ENCODE measurements around the gene EGLN1. TPM values are rescaled to one million over a fixed set of nuclear protein-coding genes. Genes with fewer than 3 reads are reported as not detected.

The EGLN1 gene
- total and polyA plus RNA-seq, 10 of the 15 experiments (the other 5 are each of a cell fraction or from before 2014, with no cell fraction given) = 2.4 to 46.6 (median 8.7) TPM

- ATAC-seq (no peak), DNase-seq (ENCODE audit: low read depth, low spot score) (no peak), FAIRE-seq (no peak)
- H3K27me3 ChIP-seq (replicated peaks in 1 of 2; ENCODE audit: control insufficient read depth in 2 of 2, insufficient read depth in 2 of 2, low read length in 1 of 2) = no peaks in the 10 kb centered on the region
- SMC1A ChIA-PET (ENCODE audit: uncharacterized antibody, unreplicated experiment) = interaction anchor here (1.4 to 2.0 kb wide), 2 partner anchors 11 to 33 kb away, joined by 4 to 9 read pairs; no protein-coding TSS in a partner anchor
- no peaks in the 10 kb centered on the region for H3K36me3 ChIP-seq (ENCODE audit: control insufficient read depth in 2 of 2, insufficient read depth in 2 of 2, low read length in 1 of 2)
- H3K9me3 ChIP-seq (replicated peaks; ENCODE audit: control insufficient read depth, insufficient read depth, low read length) = no peaks in the 10 kb centered on the region
- H3K4me1 ChIP-seq (ENCODE audit: control insufficient read depth, insufficient read depth, low read length) = no peaks in the 10 kb centered on the region
- CTCF ChIA-PET = interaction anchor here (1.0 kb wide), 1 partner anchor 12 kb away, joined by 4 read pairs; no protein-coding TSS in a partner anchor
- H3K79me2 ChIP-seq (ENCODE audit: control insufficient read depth, insufficient read depth, low read length) = peaks cover 40% of the 10 kb centered on the region
- no peak for TF ChIP-seq LARP7 (IDR thresholded peaks at IDR 0.05)
- no peak for TF ChIP-seq SIX5 (IDR thresholded peaks at IDR 0.05; ENCODE audit: low read depth, low read length, severe bottlenecking)
- no peak for TF ChIP-seq RCOR1 (conservative IDR thresholded peaks at IDR 0.05; ENCODE audit: low read depth, low read length)
- TF ChIP-seq BCLAF1 (IDR thresholded peaks at IDR 0.05) = no peak
- H3K4me2 ChIP-seq (ENCODE audit: control insufficient read depth, insufficient read depth) = no peak overlapping the region
- intact Hi-C loops (cut with micrococcal nuclease; ENCODE audit: unreplicated experiment) = no loop called here
- no peak overlapping the region for H3K4me3 ChIP-seq
- POLR2A ChIA-PET = no interaction called here
- peaks cover 2% of the 10 kb centered on the region; the same call in 1 of the 2 replicates for H4K20me1 ChIP-seq (ENCODE audit: control insufficient read depth, insufficient read depth)
- RAD21 ChIA-PET (ENCODE audit: unreplicated experiment) = no interaction called here
- H2AFZ ChIP-seq (ENCODE audit: control insufficient read depth, low read depth, low read length) = no peak overlapping the region
- no TSS peak for BruUV-seq (replicated peaks)
- no peak overlapping the region for H3K9ac ChIP-seq (ENCODE audit: control insufficient read depth, insufficient read depth, low read length)
- no peak overlapping the region for H3K27ac ChIP-seq (ENCODE audit: control insufficient read depth, insufficient read depth)
- in situ Hi-C loops (cut with MboI) = no loop called here
These were observed 35.6 kb downstream of the EGLN1 start for GRCh38 chr1:231386466-231386865.

GRCh38 chr1:231385416-231385748, 36.7 kb downstream of the EGLN1 start:
- CTCF ChIA-PET = no interaction called here
- Histone ChIP-seq H3K4me2 (ENCODE audit: control insufficient read depth, insufficient read depth) (no peak overlapping the region), H4K20me1 (ENCODE audit: control insufficient read depth, insufficient read depth) (peaks cover 2% of the 10 kb centered on the region; the same call in 1 of the 2 replicates)

More at GRCh38 chr1:231385416-231385748, 36.7 kb downstream of the EGLN1 start:
- ATAC-seq (no peak), DNase-seq (ENCODE audit: low read depth, low spot score) (no peak), FAIRE-seq (no peak)
- SMC1A ChIA-PET (ENCODE audit: uncharacterized antibody, unreplicated experiment) = interaction anchor here (1.4 to 2.0 kb wide), 2 partner anchors 10 to 34 kb away, joined by 4 to 9 read pairs; no protein-coding TSS in a partner anchor
- TF ChIP-seq SMAD5 (IDR thresholded peaks at IDR 0.05; ENCODE audit: low read depth) (no peak), CREM (IDR thresholded peaks at IDR 0.05; ENCODE audit: low read depth) (no peak), NR2C1 (IDR thresholded peaks at IDR 0.05) (no peak), PBX3 (IDR thresholded peaks at IDR 0.05; ENCODE audit: insufficient replicate concordance, low read depth, low read length) (no peak), POU2F2 (IDR thresholded peaks at IDR 0.05; ENCODE audit: borderline replicate concordance, low read depth, low read length) (no peak), CBFB (IDR thresholded peaks at IDR 0.05; ENCODE audit: low read depth) (no peak), RELB (IDR thresholded peaks at IDR 0.05; ENCODE audit: low read depth) (no peak), TCF12 (IDR thresholded peaks at IDR 0.05; ENCODE audit: low read depth, low read length) (no peak)
- in situ Hi-C loops (cut with MboI) = no loop called here
- Histone ChIP-seq H2AFZ (ENCODE audit: control insufficient read depth, low read depth, low read length) (no peak overlapping the region), H3K4me1 (ENCODE audit: control insufficient read depth, insufficient read depth, low read length) (no peaks in the 10 kb centered on the region), H3K27me3 (replicated peaks in 1 of 2; ENCODE audit: control insufficient read depth in 2 of 2, insufficient read depth in 2 of 2, low read length in 1 of 2) (no peaks in the 10 kb centered on the region), H3K27ac (ENCODE audit: control insufficient read depth, insufficient read depth) (no peak overlapping the region), H3K9ac (ENCODE audit: control insufficient read depth, insufficient read depth, low read length) (no peak overlapping the region), H3K79me2 (ENCODE audit: control insufficient read depth, insufficient read depth, low read length) (peaks cover 37% of the 10 kb centered on the region), H3K36me3 (ENCODE audit: control insufficient read depth in 2 of 2, insufficient read depth in 2 of 2, low read length in 1 of 2) (no peaks in the 10 kb centered on the region), H3K4me3 (no peak overlapping the region), H3K9me3 (replicated peaks; ENCODE audit: control insufficient read depth, insufficient read depth, low read length) (no peaks in the 10 kb centered on the region)
- intact Hi-C loops (cut with micrococcal nuclease; ENCODE audit: unreplicated experiment) = no loop called here
- no TSS peak for BruUV-seq (replicated peaks)
- RAD21 ChIA-PET (ENCODE audit: unreplicated experiment) = no interaction called here
- WGBS (ENCODE audit: insufficient coverage, insufficient replicate concordance, low lambda C conversion rate, missing lambda C conversion rate) = 43% methylated on average over 2 of the region's 2 CpGs
- POLR2A ChIA-PET = no interaction called here

Measured in GM12878 (cell line).